Mesodermal cell (in vitro differentiated cells): ENCODE measurements around the gene MYD88.
"Not testable (repeated sequence)": the region's sequence is repeated elsewhere in the genome, so short reads cannot be mapped to it uniquely, and the experiment has no call there.

Experiments
- H3K27ac ChIP-seq: 2 replicates; pipeline ENCODE4 v1.7.0; 2013; ENCODE audit warnings: mild to moderate bottlenecking, low read depth, low read length, moderate library complexity; ENCODE audit not compliant: severe bottlenecking
- H3K36me3 ChIP-seq: 2 replicates; pipeline ENCODE4 v1.7.1; 2013; ENCODE audit warnings: mild to moderate bottlenecking, low read length, moderate library complexity; ENCODE audit not compliant: control insufficient read depth, insufficient read depth
- H3K4me1 ChIP-seq: one replicate; pipeline ENCODE4 v1.7.1; 2013; ENCODE audit warnings: mild to moderate bottlenecking, low read length; ENCODE audit not compliant: insufficient read depth, control insufficient read depth, poor library complexity, severe bottlenecking
- H3K4me3 ChIP-seq: 2 replicates; pipeline ENCODE4 v1.7.0; 2013; ENCODE audit warnings: low read length, control low read depth, mild to moderate bottlenecking; ENCODE audit not compliant: insufficient read depth, poor library complexity, severe bottlenecking; ENCODE audit errors: extremely low read depth
- H3K9me3 ChIP-seq: 2 replicates; pipeline ENCODE4 v1.7.1; 2013; ENCODE audit warnings: mild to moderate bottlenecking, low read length, moderate library complexity; ENCODE audit not compliant: control insufficient read depth
- WGBS, 2 experiments: methylation state at CpG; one replicate each; pipeline ENCODE4 v1.1.5; 2013; ENCODE audit warnings: missing lambda C conversion rate in 2 of 2; ENCODE audit not compliant: insufficient coverage in 2 of 2; 5-methylcytosine and 5-hydroxymethylcytosine counted together

MYD88 gene

DNA sequence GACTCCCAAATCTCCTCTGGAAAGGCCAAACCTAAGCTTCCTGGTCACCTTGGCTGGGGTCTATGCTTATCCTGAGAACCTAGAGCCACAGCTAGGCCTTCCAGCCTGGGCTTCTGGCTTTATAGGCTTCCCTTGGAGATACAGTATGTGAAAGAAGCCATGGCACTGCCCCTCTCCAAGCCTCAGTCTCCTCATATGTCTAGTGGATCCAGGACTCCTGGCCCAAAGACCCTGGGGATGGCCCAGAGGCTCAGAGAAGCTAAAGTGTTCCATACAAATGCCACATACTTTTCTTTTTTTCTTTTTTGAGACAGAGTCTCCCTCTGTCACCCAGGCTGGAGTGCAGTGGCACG, 10.2 kb upstream of the MYD88 start:
- WGBS, 2 experiments, result 100% methylated on average over 1 of the region's 1 CpG
- Histone ChIP-seq H3K9me3 (no peaks in the 10 kb centered on the region), H3K4me1 (peaks cover 4% of the 10 kb centered on the region), H3K27ac (no peak overlapping the region), H3K36me3 (peaks cover 77% of the 10 kb centered on the region), H3K4me3 (no peak overlapping the region)

DNA sequence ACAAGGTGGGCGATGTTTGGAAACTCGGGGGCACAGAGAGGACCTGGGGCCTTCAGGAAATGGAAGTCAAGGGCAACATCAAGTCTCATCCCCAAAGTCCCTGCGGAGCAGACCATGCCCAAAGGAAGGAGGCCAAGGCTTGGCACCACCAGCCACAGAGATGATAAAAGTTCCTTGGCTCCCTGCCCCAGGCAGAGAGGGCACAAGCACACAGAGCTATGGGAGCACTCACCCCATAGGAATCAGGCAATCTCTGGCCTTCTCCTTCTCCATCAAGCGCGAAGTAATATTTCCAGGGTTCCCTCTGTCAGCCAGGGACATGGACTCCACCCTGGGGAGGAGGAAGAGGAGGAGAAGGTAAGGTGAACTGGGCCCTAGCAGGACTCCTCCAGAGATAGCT, 9.4 kb upstream of the MYD88 start:
- Histone ChIP-seq H3K4me3 (no peak overlapping the region), H3K36me3 (peaks cover 84% of the 10 kb centered on the region), H3K9me3 (no peaks in the 10 kb centered on the region), H3K4me1 (peaks cover 12% of the 10 kb centered on the region), H3K27ac (no peak overlapping the region)
- WGBS, 2 experiments, result 100% methylated on average over 3 of the region's 5 CpGs

DNA sequence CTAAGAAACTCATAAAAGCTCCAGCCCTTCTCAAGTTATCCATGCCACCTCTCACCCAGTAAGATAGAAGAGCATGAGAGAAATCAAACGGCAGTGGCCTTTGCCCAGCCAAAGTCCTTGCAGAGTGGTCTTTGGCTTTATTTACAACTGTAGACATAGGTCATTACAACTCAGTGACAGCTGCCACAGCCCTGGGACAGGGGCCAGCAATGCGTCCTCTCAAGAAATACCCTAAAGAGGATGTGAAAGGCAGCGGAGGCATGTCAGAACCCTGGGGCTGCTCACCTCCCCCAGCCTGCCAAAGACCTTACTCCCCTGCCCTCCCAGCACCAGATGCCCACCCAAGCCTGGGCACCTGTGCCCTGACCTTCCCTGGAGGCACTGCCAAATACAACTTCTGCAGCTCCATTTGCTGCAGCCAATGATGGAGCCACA, 7.8 kb upstream of the MYD88 start:
- H3K9me3 ChIP-seq, result no peaks in the 10 kb centered on the region
- WGBS, 2 experiments, result 83 to 87% methylated on average over 2 to 3 of the region's 3 CpGs
- no peak overlapping the region for H3K27ac ChIP-seq
- no peak overlapping the region for H3K4me3 ChIP-seq
- H3K36me3 ChIP-seq, result peaks cover 84% of the 10 kb centered on the region
- H3K4me1 ChIP-seq, result peaks cover 13% of the 10 kb centered on the region

DNA sequence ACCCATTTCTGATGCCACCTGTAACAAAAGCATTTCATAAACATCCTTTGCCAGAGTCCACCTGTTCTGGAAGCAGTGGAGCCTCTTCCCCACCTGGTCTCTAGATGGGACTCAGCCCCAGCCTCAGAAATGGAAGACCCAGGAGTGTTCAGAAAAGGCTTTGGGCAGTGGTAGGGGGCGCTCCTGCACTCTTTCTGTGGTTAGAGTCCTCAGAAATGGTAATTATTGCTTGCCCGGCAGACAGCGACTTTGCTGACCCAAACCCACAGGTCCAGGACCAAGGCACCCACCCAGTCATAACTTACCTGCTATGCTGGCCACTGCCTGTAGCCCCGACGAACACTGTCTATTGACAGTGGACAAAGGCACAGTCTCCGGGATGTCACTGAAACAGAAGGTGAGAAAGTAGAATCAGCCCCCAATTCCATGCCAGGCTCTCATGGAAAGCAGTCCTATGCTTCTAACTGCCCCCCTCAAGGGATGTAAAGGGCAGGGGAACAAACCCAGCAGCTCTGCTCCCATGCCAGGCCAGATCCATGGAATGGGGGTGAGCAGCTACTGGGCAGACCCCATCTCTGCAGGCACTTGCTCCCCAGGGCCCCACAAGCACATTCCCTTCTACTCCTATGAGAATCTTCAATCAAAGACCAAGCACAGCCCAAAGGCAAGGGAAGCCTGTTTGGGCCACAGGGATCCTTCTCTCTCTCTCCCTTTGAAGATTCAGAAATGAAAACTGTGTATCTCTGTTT, 6.7 kb upstream of the MYD88 start:
- WGBS, 2 experiments, result 70 to 100% methylated on average over 1 to 5 of the region's 6 CpGs
- H3K36me3 ChIP-seq, result peaks cover 74% of the 10 kb centered on the region
- no peak overlapping the region for H3K4me3 ChIP-seq
- no peak overlapping the region for H3K27ac ChIP-seq
- no peaks in the 10 kb centered on the region for H3K9me3 ChIP-seq
- H3K4me1 ChIP-seq, result peaks cover 17% of the 10 kb centered on the region

DNA sequence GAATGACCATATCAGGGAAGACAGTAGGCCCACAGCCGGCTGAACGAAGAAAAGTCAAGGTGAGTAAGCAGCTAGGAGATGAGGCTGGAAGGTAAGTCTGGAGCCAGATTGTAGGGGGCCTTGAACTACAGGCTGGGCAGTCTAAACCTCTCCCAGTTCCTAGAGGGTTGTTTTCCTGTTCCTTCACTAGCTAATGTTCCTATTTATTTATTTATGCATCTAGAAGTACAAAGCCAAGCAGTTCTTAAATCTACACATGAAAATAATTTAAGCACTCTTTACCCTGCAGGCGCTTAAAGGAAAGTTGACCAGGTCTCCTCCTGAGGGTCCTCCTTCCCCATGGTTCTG, 5.3 kb upstream of the MYD88 start:
- no peaks in the 10 kb centered on the region for H3K9me3 ChIP-seq
- no peak overlapping the region for H3K27ac ChIP-seq
- peaks cover 60% of the 10 kb centered on the region for H3K36me3 ChIP-seq
- peaks cover 17% of the 10 kb centered on the region for H3K4me1 ChIP-seq
- H3K4me3 ChIP-seq, result no peak overlapping the region
- WGBS, 2 experiments, result 96 to 100% methylated on average over 3 of the region's 3 CpGs

DNA sequence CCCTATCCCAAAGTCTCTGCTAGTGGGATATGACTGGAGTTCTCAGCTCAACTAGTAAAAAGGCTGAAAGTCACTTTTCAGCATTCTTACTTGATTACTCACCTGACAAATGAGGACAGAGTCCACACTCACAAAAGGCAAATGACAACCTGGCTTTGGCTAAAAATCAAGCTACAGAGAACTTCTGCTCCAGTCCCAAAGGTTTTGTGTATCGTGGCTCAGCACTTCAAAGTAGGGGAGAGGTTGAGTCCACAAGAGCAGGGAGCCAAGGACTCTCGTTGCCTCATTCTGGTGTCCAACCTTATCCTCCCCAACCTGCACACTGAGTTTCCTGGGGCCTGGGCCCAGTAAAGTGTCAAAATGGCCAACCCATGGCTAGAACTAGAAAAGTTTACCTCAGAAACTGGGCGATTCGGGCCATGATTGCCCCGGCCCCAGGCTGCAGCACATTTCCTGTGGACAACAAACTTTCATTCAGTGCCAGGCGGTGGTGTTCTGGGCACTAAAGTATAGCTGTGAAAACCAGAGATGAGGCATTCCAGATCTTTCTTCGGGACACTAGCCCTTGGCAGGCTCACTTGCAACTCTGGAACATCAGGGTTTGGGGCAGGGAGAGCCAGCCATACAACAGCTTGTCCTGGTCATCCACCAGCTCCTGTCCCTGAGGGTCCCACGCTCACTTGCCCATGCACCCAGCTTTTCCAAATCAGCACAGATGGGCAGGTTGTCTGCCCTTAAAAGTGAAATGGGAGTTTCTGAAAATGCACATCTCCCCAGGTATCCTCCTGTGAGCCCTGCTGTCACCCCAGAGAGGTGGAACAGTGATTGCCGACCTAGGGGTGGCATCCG, 4.7 kb upstream of the MYD88 start:
- Histone ChIP-seq H3K9me3 (no peaks in the 10 kb centered on the region), H3K4me3 (no peak overlapping the region), H3K36me3 (peaks cover 57% of the 10 kb centered on the region), H3K4me1 (peaks cover 17% of the 10 kb centered on the region), H3K27ac (peak overlapping the region; percentile 49)
- WGBS, 2 experiments, result 93 to 97% methylated on average over 9 to 10 of the region's 10 CpGs

DNA sequence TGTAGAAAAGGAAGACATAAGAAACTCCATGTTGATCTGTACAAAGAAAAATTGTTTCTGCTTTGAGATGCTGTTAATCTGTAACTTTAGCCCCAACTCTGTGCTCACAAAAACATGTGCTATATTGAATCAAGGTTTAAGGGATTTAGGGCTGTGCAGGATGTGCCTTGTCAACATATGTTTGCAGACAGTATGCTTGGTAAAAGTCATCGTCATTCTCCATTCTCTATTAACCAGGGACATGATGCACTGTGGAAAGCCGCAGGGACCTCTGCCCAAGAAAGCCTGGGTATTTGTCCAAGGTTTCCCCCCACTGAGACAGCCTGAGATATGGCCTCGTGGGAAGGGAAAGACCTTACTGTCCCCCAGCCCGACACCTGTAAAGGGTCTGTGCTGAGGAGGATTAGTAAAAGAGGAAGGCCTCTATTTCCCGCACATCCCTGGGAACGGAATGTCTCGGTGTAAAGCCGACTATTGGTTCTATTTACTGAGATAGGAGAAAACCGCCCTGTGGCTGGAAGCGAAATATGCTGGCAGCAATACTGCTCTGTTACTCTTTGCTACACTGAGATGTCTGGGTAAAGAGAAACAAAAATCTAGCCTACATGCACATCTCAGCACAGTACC, 3.8 kb upstream of the MYD88 start:
- H3K27ac ChIP-seq, H3K9me3 ChIP-seq, H3K4me3 ChIP-seq: not testable (repeated sequence)
- peaks cover 48% of the 10 kb centered on the region for H3K36me3 ChIP-seq
- WGBS, 2 experiments, result 91 to 95% methylated on average over 7 to 9 of the region's 10 CpGs
- peaks cover 17% of the 10 kb centered on the region for H3K4me1 ChIP-seq

DNA sequence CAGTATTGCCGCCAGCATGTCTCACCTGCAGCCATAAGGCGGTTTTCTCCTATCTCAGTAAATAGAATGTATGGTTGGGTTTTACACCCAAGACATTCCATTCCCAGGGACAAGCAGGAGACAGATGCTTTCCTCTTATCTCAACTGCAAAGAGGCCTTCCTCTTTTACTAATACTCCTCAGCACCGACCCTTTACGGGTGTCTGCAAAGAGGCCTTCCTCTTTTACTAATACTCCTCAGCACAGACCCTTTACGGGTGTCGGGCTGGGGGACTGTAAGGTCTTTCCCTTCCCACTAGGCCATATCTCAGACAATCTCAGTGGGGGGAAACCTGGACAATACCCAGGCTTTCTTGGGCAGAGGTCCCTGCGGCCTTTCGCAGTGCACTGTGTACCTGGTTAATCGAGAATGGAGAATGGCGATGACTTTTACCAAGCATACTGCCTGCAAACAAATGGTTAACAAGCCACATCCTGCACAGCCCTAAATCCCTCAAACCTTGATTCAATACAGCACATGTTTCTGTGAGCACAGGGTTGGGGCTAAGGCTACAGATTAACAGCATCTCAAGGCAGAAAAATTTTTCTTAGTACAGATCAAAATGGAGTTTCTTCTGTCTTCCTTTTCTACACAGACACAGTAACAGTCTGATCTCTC, 2.7 kb upstream of the MYD88 start:
- Histone ChIP-seq H3K36me3 (peaks cover 38% of the 10 kb centered on the region), H3K4me1 (peaks cover 17% of the 10 kb centered on the region), H3K4me3 (peak overlapping the region; percentile 79)
- not testable (repeated sequence) for H3K9me3 ChIP-seq, H3K27ac ChIP-seq
- 89 to 92% methylated on average over 8 of the region's 10 CpGs for WGBS, 2 experiments

DNA sequence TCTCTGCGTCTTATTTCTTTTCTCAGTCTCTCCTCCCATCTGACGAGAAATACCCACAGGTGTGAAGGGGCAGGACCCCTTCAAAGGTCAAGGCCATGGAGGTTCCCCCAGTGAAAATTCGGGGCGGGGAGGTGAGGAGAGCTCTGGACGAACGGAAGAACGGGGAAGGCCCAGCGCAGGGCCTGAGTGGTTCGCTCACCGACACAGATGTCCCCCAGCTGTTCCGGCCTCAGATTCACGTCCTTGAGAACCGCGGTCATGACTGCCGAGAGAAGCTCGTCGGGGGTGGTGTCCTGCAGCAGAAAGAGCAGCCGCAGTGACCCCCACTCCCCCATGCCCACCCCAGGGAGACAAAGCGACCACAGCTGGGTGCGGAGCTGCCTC, 2.1 kb upstream of the MYD88 start:
- Histone ChIP-seq H3K4me3 (peak overlapping the region; percentile 79), H3K9me3 (no peaks in the 10 kb centered on the region), H3K4me1 (peaks cover 17% of the 10 kb centered on the region), H3K27ac (peak overlapping the region; percentile 36), H3K36me3 (peaks cover 37% of the 10 kb centered on the region)
- 0 to 3% methylated on average over 7 to 14 of the region's 20 CpGs for WGBS, 2 experiments

DNA sequence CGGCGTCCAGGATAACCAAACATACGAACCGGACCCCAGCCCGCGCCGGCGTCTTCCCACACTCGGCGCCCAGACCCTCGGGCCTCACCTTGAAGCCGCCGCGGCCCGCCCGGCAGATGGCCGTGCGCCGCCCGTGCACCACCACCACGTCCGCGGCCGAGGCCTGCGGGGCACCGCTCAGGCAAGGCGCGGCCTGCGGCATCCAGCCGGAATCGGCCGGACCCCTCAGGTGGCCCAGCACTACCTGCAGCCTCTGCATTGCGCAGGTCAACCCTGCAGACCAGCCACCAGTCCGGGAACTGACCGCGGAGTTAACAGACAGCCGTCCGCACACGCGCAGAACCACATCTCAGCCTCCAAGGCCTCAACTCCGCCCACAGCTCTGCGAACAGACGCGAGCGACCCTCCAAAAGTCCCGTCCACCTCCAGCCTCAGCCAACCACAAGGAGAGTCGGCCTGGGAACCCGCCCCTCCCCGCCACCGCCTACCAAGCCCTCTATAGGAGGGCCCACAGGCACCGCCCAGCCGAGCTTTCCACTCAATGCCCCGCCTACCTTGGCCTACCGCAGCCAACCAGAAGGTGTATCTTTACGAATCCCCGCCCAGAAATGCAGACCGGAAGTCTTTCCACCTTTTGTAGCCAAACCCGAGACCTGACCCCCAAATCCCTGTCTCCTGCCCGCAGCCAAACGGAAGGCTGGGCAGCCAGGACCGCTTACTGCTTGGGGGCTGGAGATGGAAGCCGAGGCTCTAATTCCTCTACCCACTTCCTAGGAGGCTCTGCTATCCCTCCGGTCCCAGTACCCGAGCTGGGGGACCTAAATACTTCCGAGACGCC, 1.5 kb upstream of the MYD88 start, which contains the start of gene ACAA1:
Gene ACAA1, minus strand, starts transcription at position 351 of the 838 bp plus-strand sequence. Its CDS starts 92 bp downstream, at position 259.
- no peaks in the 10 kb centered on the region for H3K9me3 ChIP-seq
- 0% methylated on average over 53 to 61 of the region's 66 CpGs for WGBS, 2 experiments
- peaks cover 17% of the 10 kb centered on the region for H3K4me1 ChIP-seq
- H3K36me3 ChIP-seq, result peaks cover 35% of the 10 kb centered on the region
- peak within 1 kb of the TSS; percentile 79 for H3K4me3 ChIP-seq
- H3K27ac ChIP-seq, result peak within 1 kb of the TSS; percentile 84
